Liver (tissue), 9 donors: ENCODE data around the gene SCP2. TPM values are rescaled to one million over a fixed set of nuclear protein-coding genes. Genes with fewer than 3 reads are reported as not detected.

Experiments used
- DNase-seq: peaks from one replicate; pipeline ENCODE4 v3.0.0-alpha.2; 2017; ENCODE audit warnings: low spot score
- H3K27ac ChIP-seq, 2 donors: one replicate each; pipeline ENCODE4 v1.7.0; 2013; ENCODE audit warnings: inconsistent platforms in 2 of 2, low read length in 2 of 2, control low read depth in 1 of 2, low read depth in 1 of 2, mild to moderate bottlenecking in 1 of 2
- H3K27me3 ChIP-seq, 4 donors: one replicate each; pipeline versions ENCODE4 v1.6.1 to v1.7.0; 2013; ENCODE audit warnings: low read length in 3 of 4, inconsistent platforms in 1 of 4, mild to moderate bottlenecking in 1 of 4, moderate library complexity in 1 of 4; ENCODE audit not compliant: control insufficient read depth in 4 of 4, insufficient read depth in 4 of 4
- H3K36me3 ChIP-seq, 4 donors: one replicate each; pipeline versions ENCODE4 v1.6.1 to v1.7.0; 2013; ENCODE audit warnings: low read length in 3 of 4, mild to moderate bottlenecking in 3 of 4, low read depth in 1 of 4, moderate library complexity in 1 of 4; ENCODE audit not compliant: control insufficient read depth in 4 of 4, insufficient read depth in 3 of 4
- H3K4me1 ChIP-seq, 4 donors: one replicate each; pipeline versions ENCODE4 v1.6.1 to v1.7.0; 2013; ENCODE audit warnings: low read length in 3 of 4, mild to moderate bottlenecking in 3 of 4, moderate library complexity in 1 of 4; ENCODE audit not compliant: control insufficient read depth in 4 of 4, insufficient read depth in 4 of 4
- H3K4me3 ChIP-seq, 3 donors: one replicate each; pipeline versions ENCODE4 v1.6.1 to v1.7.0; 2013; ENCODE audit warnings: low read length in 3 of 3, control low read depth in 1 of 3, low read depth in 1 of 3, mild to moderate bottlenecking in 1 of 3
- H3K9ac ChIP-seq, 2 donors: one replicate each; pipeline ENCODE4 v1.7.0; 2013; ENCODE audit warnings: low read length in 2 of 2, mild to moderate bottlenecking in 2 of 2, moderate library complexity in 2 of 2, control low read depth in 1 of 2, low read depth in 1 of 2
- H3K9me3 ChIP-seq, 4 donors: one replicate each; pipeline versions ENCODE4 v1.6.1 to v1.7.0; 2013; ENCODE audit warnings: low read length in 3 of 4; ENCODE audit not compliant: control insufficient read depth in 4 of 4
- EGR1 ChIP-seq, 2 donors: IDR thresholded peaks; 2 replicates each; pipeline ENCODE4 v1.6.1; 2016 to 2018; ENCODE audit warnings: antibody characterized with exemption in 2 of 2, low read depth in 2 of 2
- FOXA1 ChIP-seq: IDR thresholded peaks from 2 replicates; pipeline ENCODE4 v1.6.1; 2016; ENCODE audit warnings: antibody characterized with exemption
- GABPA ChIP-seq, 2 donors: IDR thresholded peaks in 1 of 2; conservative IDR thresholded peaks in 1 of 2; 2 replicates each; pipeline ENCODE4 v1.6.1; 2016; ENCODE audit warnings: antibody characterized with exemption in 2 of 2, mild to moderate bottlenecking in 1 of 2, moderate library complexity in 1 of 2
- HNF4A ChIP-seq, 2 donors: conservative IDR thresholded peaks; 2 replicates each; pipeline ENCODE4 v1.6.1; 2016; ENCODE audit warnings: antibody characterized with exemption in 2 of 2, mild to moderate bottlenecking in 2 of 2
- HNF4G ChIP-seq: IDR thresholded peaks from 2 replicates; pipeline ENCODE4 v1.6.1; 2016; ENCODE audit warnings: antibody characterized with exemption
- JUND ChIP-seq, 2 donors: IDR thresholded peaks; 2 replicates each; pipeline ENCODE4 v1.6.1; 2016; ENCODE audit warnings: antibody characterized with exemption in 2 of 2
- NR2F2 ChIP-seq: IDR thresholded peaks from 2 replicates; pipeline ENCODE4 v1.6.1; 2016; ENCODE audit warnings: antibody characterized with exemption
- RAD21 ChIP-seq, 2 donors: IDR thresholded peaks; 2 replicates each; pipeline ENCODE4 v1.6.1; 2016; ENCODE audit warnings: antibody characterized with exemption in 2 of 2, mild to moderate bottlenecking in 2 of 2
- SP1 ChIP-seq: IDR thresholded peaks from 2 replicates; pipeline ENCODE4 v1.6.1; 2018; ENCODE audit warnings: antibody characterized with exemption, mild to moderate bottlenecking
- TAF1 ChIP-seq: conservative IDR thresholded peaks from 2 replicates; pipeline ENCODE4 v1.6.1; 2016; ENCODE audit warnings: antibody characterized with exemption, mild to moderate bottlenecking
- YY1 ChIP-seq: IDR thresholded peaks from 2 replicates; pipeline ENCODE4 v1.6.1; 2016; ENCODE audit warnings: antibody characterized with exemption, mild to moderate bottlenecking
- WGBS: extraction: QIAGEN DNeasy Blood & Tissue Kit; methylation state at CpG from one replicate; pipeline ENCODE4 v1.1.7; 2013; 5-methylcytosine and 5-hydroxymethylcytosine counted together
- polyA plus RNA-seq, 2 donors: library from polyadenylated mRNA; stranded (reverse) in 1 of 2; unstranded in 1 of 2; fragments of 200-250 nt in 1 of 2; fragments of >200 nt in 1 of 2; fragmentation: Nextera tagmentation in 1 of 2; extraction: Ambion mirVana in 1 of 2; gene quantifications; one replicate each; pipeline versions ENCODE4 v1.2.1 to v1.2.3, GENCODE V29; 2013 to 2015
- total RNA-seq, 2 donors: library from RNA; depleted of rRNA; stranded (reverse); fragments of >200 nt; gene quantifications; one replicate each; pipeline ENCODE4 v1.2.3, GENCODE V29; 2014
- TF ChIP-seq, protein P1 (sequence below): IDR thresholded peaks from 2 replicates; pipeline ENCODE4 v1.6.1; 2016; ENCODE audit warnings: antibody characterized with exemption
- TF ChIP-seq, protein P2 (sequence below): IDR thresholded peaks from 2 replicates; pipeline ENCODE4 v1.6.1; 2016; ENCODE audit warnings: antibody characterized with exemption
- TF ChIP-seq, protein P3 (sequence below): fragments of 150-350 bp; IDR thresholded peaks from 2 replicates; pipeline ENCODE4 v1.5.1; 2017; ENCODE audit warnings: improper control_type of control experiment, low read depth, low read length; ENCODE audit not compliant: missing input control
- donor health status: healthy.
- donor health status: healthy.
- donor health status: healthy.
- donor health status: healthy.
- donor health status: healthy.

SCP2 gene
- total and polyA plus RNA-seq, 4 donors, result 122 to 811 (median 529) TPM

DNA sequence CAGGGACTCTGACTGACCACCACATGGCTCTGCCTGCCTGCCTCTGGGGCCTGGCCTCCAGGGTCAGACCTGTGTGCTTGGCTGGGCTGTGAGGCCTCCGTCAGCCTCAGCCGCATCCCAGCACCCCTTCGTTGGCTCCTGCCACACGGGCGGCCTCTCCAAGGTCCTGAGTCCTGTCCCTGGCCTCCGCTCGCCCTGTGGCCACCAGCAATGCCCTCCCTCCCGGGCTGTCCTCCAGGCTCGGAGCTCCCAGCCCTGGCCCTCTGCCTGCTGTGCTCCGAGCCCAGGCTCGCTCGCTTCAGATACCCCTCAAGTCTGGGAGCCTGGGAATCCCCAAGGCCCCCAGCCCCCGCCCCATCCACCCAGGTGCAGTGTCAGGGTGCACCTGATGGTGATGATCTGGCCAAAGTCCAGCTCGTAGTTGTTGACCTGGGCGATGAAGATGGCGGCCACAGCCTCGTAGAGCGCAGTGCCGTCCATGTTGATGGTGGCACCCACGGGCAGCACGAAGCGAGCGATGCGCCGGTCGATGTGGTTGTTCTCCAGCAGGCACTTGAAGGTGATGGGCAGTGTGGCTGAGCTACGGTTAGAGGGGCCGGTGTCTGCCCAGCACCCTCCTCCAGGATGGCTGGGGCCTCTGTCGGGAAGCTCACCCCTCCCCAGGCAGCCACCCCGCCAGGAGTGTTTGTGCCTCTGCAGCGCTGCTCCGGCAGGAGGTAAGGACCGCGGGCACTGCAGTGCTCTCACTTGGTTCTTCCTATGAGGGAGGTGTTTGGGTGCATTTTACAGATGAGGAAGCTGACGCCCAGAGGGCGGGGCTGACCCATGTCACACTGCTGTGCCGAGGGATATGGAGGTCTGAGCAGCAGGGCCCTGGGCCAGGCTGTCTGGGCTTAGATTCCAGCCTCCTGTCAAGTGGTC, 163.4 kb downstream of the SCP2 start:
- no peak overlapping the region for H3K4me3 ChIP-seq
- H3K27ac ChIP-seq, result no peak overlapping the region
- WGBS, result 88% methylated on average over 37 of the region's 37 CpGs
- H3K4me1 ChIP-seq, result peaks cover 0 to 21% (median 10%) of the 10 kb centered on the region in 4 donors
- DNase-seq, result no peak
- H3K9me3 ChIP-seq, result no peaks in the 10 kb centered on the region
- H3K9ac ChIP-seq, result no peak overlapping the region
- no peaks in the 10 kb centered on the region for H3K36me3 ChIP-seq
- TF ChIP-seq, protein P1, sequence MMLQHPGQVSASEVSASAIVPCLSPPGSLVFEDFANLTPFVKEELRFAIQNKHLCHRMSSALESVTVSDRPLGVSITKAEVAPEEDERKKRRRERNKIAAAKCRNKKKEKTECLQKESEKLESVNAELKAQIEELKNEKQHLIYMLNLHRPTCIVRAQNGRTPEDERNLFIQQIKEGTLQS, result no peak
- no peaks in the 10 kb centered on the region for H3K27me3 ChIP-seq

DNA sequence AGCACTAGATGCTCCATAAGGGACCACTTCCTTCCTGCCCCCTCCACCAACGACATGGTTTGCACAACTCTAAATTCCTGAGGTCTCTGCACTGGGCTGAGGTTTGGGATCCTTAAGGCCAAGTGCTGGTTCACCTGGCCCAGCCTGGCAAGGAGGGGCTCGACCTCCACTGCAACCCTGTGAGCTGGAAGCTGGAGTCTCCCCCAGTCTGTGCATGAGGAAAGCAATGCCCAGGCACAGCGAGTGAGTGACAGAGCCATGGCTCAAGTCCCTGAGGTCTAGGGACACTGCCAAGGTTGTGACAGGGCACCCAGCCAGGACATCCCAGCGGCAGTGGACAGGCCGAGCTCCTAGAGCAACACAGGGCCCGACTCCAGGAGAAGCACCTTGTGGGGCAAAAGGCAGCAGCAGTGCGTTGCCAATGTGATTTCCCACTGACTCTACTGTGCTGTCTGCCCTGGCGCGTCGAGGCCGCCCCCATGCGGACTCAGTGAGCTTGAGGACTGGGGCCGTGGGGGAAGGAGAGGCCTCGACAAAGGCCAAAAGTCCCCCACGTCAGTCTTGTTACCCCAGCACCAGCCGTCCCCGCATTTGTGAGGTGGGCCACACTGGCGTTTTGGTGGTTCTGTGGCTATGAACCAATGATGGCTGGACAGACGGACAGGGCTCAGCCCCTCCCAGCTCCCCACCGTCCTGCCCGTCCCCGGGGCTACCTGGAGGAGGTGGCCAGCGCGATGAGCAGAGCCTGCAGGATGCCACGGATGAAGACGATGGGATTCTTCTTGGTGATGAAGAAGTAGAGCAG, 165.0 kb downstream of the SCP2 start:
- H3K36me3 ChIP-seq, result no peaks in the 10 kb centered on the region
- H3K27ac ChIP-seq, result no peak overlapping the region
- no peaks in the 10 kb centered on the region for H3K9me3 ChIP-seq
- H3K9ac ChIP-seq, result no peak overlapping the region
- no peak for DNase-seq
- peak; percentile 13 to 40 for TF ChIP-seq HNF4A (conservative IDR thresholded peaks at IDR 0.05)
- TF ChIP-seq HNF4G, result no peak
- no peak for TF ChIP-seq TAF1
- TF ChIP-seq NR2F2, result no peak
- no peak for TF ChIP-seq SP1
- TF ChIP-seq YY1, result no peak
- peaks cover 0 to 21% (median 10%) of the 10 kb centered on the region in 4 donors for H3K4me1 ChIP-seq
- H3K27me3 ChIP-seq, result no peaks in the 10 kb centered on the region
- no peak overlapping the region for H3K4me3 ChIP-seq
- WGBS, result 75% methylated on average over 26 of the region's 26 CpGs

DNA sequence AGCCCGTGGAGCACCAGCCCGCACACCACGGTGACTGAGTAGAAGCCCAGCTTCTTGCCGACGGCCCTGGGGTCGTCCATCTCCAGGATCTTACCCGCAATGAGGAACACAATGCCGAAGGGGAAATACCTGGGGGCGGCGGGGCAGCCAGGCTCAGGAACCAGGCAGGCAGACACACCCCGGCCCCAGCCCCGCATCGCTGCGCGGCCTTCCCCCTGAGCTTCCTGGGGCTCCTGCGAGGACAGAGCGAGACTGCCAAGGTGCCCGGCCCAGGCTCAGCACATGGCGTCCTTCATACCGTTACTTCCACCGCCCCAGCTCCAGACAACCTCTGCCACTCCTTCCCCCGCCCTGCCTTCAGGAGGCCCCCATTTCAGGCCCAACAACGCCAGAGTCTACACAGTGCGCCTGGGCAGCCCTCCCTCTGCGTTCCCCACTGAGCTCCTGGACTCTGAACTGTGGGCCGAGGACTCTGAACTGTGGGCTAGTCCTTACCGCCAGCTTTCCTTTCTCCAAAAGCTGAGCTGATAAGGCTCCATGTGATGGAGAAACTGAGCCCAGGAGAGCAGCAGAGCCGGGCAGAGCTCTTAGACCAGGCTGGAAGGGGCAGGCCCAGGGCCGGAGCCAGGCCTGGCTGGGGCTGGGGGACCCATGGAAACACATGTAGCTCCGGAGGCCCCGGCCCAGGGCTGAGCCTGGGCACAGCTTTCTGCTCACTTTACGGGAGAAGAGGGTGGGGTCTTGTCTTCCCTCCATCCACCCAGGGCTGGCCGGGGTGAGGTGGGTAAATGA, 165.8 kb downstream of the SCP2 start:
- Histone ChIP-seq H3K4me1 (peaks cover 0 to 21% (median 10%) of the 10 kb centered on the region in 4 donors), H3K9me3 (no peaks in the 10 kb centered on the region), H3K27me3 (no peaks in the 10 kb centered on the region), H3K9ac (no peak overlapping the region), H3K27ac (no peak overlapping the region), H3K4me3 (no peak overlapping the region), H3K36me3 (no peaks in the 10 kb centered on the region)
- no peak for DNase-seq
- WGBS, result 87% methylated on average over 33 of the region's 33 CpGs
- peak in 1 of 2 donors; percentile 83 for TF ChIP-seq HNF4A (conservative IDR thresholded peaks at IDR 0.05)
- no peak for TF ChIP-seq YY1

DNA sequence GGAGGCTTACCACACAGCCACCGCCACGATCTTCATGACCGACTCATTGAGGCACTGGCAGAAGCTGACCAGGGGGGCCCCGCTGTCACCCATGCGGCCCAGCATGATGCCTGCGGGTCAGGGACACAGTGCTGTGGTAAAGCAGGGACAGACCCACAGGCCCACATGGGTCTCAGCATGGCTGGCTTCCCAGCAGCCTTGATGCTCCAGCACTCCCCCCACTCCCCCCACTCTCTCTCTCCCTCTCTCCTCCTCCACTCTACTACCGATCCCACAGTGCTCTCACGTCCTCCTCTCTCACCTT, 166.3 kb downstream of the SCP2 start:
- DNase-seq, result no peak
- Histone ChIP-seq H3K27me3 (no peaks in the 10 kb centered on the region), H3K9ac (no peak overlapping the region), H3K36me3 (no peaks in the 10 kb centered on the region), H3K4me1 (peaks cover 0 to 21% (median 10%) of the 10 kb centered on the region in 4 donors), H3K27ac (no peak overlapping the region), H3K4me3 (no peak overlapping the region), H3K9me3 (no peaks in the 10 kb centered on the region)
- WGBS, result 97% methylated on average over 8 of the region's 8 CpGs
- TF ChIP-seq, protein P2, sequence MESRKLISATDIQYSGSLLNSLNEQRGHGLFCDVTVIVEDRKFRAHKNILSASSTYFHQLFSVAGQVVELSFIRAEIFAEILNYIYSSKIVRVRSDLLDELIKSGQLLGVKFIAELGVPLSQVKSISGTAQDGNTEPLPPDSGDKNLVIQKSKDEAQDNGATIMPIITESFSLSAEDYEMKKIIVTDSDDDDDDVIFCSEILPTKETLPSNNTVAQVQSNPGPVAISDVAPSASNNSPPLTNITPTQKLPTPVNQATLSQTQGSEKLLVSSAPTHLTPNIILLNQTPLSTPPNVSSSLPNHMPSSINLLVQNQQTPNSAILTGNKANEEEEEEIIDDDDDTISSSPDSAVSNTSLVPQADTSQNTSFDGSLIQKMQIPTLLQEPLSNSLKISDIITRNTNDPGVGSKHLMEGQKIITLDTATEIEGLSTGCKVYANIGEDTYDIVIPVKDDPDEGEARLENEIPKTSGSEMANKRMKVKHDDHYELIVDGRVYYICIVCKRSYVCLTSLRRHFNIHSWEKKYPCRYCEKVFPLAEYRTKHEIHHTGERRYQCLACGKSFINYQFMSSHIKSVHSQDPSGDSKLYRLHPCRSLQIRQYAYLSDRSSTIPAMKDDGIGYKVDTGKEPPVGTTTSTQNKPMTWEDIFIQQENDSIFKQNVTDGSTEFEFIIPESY, result no peak
- TF ChIP-seq GABPA (IDR thresholded peaks at IDR 0.05 in 1 of 2, conservative IDR thresholded peaks at IDR 0.05 in 1 of 2) (no peak), NR2F2 (no peak), JUND (IDR thresholded peaks at IDR 0.05) (no peak), EGR1 (IDR thresholded peaks at IDR 0.05; ENCODE audit: low read depth in 2 of 2) (no peak), FOXA1 (no peak), RAD21 (IDR thresholded peaks at IDR 0.05) (no peak)
- TF ChIP-seq, protein P1, result no peak
- TF ChIP-seq, protein P3, sequence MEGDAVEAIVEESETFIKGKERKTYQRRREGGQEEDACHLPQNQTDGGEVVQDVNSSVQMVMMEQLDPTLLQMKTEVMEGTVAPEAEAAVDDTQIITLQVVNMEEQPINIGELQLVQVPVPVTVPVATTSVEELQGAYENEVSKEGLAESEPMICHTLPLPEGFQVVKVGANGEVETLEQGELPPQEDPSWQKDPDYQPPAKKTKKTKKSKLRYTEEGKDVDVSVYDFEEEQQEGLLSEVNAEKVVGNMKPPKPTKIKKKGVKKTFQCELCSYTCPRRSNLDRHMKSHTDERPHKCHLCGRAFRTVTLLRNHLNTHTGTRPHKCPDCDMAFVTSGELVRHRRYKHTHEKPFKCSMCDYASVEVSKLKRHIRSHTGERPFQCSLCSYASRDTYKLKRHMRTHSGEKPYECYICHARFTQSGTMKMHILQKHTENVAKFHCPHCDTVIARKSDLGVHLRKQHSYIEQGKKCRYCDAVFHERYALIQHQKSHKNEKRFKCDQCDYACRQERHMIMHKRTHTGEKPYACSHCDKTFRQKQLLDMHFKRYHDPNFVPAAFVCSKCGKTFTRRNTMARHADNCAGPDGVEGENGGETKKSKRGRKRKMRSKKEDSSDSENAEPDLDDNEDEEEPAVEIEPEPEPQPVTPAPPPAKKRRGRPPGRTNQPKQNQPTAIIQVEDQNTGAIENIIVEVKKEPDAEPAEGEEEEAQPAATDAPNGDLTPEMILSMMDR, result no peak
